ENCODE data around the gene DUSP22.
"Not testable (repeated sequence)": the region's sequence is repeated elsewhere in the genome, so short reads cannot be mapped to it uniquely, and the experiment has no call there.

DUSP22 gene, protein sequence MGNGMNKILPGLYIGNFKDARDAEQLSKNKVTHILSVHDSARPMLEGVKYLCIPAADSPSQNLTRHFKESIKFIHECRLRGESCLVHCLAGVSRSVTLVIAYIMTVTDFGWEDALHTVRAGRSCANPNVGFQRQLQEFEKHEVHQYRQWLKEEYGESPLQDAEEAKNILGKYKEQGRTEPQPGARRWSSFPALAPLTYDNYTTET

DNA sequence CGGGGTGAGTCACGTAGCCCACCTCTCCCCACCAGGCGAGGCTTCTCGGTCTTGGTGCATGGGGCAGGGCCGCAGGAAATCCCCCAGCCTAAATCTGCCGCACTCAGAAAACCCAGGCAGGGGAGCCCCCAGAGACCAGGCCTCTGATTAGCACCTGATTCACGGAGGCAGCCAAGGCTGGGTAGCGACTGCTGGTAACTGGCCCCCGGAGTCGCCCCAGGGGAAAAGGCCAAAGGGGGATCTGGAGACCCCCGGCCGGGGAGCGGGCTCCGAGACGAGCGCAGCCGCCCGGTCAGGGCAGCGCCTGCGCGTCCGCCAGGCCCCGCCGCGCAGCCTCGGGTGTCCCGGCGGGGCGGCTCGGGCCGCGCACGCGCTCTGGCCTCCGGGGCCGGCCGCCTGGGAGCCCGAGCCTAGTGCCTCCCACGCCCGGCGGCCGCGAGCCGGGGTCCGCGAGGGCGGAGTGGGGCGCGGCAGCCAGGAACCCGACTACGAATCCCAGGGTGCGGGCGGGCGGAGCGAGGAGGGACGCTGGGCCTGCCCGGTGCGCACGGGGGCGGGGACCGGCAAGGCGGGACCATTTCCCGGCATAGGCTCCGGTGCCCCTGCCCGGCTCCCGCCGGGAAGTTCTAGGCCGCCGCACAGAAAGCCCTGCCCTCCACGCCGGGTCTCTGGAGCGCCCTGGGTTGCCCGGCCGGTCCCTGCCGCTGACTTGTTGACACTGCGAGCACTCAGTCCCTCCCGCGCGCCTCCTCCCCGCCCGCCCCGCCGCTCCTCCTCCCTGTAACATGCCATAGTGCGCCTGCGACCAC, at the start of gene DUSP22:
DUSP22 (plus strand) TSS at position 791 of the 809 bp plus-strand sequence. CDS start 53 bp downstream, outside the sequence.
- peak; percentile 82 to 88 for DNase-seq (ENCODE audit: low read depth in 2 of 2)

DNA sequence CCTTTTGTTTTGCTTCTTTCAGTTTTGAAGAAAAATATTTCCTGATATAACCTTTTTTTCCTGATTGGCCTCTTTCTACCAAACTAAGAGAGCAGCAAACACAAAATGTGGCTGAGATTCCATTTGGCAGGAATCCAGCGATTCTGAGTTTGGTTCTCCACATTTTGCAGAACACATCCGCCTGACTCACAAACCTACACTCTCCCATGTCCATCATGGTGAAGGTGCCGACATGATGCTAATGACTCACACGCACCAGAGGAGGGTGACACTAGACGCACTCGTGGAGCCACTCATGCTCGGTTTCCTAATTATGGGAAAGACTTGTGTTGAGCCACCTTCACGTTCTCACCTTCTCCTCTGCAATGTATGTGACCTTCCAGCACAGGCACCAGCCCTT, 45.9 kb upstream of the DUSP22 start:
- DNase-seq (ENCODE audit: low read depth in 2 of 2) = no peak

DNA sequence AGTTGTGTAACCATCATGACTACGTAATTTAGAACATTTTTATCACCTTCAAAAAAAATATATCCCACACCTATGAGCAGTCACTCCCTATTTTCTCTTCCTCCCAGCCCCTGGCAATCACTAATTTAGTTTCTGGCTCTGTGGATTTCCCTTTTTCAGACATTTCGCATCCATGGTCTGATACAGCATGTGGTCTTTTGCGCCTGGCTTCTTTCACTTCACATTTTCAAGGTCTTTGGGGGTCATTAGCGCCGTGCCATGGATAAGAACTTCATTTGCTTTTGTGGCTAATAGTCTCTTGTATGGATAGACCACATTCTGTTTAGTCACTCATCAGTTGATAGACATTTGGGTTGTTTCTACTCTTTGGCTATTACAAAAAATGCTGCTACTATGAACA, 44.9 kb upstream of the DUSP22 start:
- no peak for DNase-seq (ENCODE audit: low read depth in 2 of 2)

DNA sequence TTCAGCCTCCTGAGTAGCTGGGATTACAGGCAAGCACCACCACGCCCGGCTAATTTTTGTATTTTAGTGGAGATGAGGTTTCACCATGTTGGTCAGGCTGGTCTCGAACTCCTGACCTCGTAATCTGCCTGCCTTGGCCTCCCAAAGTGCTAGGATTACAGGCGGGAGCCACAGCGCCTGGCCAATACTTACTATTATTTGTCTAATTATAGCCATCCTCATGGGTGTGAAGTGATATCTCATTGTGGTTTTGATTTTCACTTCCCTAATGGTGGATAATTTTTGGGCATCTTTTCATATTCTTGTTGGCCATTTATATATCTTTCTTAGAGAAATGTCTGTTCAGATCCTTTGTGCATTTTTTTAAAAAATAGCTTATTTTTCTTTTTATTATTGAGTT, 44.2 kb upstream of the DUSP22 start:
- not testable (repeated sequence) for DNase-seq (ENCODE audit: low read depth in 2 of 2)

DNA sequence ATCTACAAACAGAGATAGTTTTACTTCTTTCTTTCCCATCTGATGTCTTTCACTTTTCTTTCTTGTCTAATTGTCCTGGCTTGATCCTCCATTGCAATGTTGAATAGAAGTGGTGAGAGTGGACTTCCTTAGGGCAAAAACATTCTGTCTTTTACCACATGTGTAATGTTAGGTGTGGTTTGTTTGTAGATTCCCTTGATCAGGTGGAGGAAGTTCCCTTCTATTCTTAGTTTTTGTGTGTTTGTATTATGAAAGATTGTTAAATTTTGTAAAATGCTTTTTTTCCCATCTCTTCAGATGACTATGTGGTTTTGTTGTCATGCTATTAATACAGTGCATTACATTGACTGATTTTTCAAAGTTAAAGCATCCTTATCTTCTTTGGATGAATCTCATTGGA, 41.6 kb upstream of the DUSP22 start:
- no peak for DNase-seq (ENCODE audit: low read depth in 2 of 2)

DNA sequence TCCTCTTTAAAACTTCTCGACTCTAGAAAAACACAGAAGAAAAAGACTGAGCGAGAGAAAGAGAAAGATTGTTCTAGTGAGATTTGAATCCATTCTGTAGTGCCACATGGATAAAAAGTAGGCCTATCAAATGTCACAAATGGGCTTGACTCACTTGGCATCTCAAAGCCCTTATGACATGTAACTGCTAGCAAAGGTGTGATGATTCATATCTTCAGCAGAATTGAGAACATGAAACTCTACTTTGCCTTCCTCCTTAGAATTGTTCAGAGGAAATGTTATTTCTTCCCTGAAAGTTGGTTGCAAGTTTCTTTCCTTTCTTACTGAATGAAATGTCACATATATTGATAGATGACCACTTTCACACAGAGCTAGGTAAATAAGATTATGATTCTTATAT, 40.4 kb upstream of the DUSP22 start:
- no peak for DNase-seq (ENCODE audit: low read depth in 2 of 2)

DNA sequence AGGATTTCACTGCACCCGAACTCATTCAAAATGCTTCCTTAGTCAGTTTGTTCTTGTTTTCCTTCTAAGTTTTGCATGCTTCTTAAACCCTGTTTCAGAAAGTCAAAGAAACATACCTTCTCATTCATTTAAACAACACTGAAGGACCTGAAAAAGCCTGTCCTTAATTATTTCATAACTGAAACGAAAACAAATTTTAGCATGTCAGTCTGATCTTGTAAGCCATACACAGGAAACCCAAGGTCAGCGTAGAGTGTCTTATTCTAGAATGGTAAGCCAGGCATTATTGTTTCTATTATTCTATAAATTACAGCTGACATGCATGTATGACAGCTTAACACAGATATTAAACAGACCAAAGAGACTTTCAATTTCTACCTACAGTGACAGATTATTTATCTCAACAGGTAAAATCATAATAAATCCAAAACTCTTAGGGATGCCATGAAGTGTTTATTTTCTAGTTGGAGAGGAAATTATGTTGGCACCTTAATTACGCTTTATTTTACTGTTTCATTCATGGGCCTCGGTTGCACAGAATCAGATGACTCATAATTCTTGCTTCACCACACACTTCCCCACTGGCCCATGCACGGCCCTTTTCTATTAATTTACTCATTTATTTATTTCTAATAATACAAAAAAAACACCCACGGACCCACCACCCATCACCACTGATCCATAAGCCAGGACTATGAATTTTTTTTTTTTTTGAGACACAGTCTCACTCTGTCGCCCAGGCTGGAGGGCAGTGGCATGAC, 39.3 kb upstream of the DUSP22 start:
- no peak for DNase-seq (ENCODE audit: low read depth in 2 of 2)

DNA sequence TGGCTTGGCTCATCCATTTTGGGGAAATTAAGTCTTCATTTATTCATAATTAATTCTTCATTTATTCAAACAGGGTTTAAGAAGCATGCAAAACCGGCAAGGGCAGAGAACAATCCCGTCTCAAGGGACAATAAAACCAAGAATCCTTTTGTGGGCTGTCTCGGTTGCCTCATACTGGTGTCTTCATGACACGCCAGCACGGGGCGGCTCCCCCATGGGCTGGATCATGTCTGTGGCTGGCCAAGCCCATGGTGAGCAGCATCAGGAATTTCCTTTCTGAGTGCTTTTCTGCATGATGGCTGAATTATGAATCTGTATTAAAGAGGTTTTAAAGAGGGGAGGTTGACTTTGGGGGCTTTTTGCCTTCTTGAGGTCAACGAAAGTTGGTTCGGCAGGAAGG, 38.3 kb upstream of the DUSP22 start:
- no peak for DNase-seq (ENCODE audit: low read depth in 2 of 2)

DNA sequence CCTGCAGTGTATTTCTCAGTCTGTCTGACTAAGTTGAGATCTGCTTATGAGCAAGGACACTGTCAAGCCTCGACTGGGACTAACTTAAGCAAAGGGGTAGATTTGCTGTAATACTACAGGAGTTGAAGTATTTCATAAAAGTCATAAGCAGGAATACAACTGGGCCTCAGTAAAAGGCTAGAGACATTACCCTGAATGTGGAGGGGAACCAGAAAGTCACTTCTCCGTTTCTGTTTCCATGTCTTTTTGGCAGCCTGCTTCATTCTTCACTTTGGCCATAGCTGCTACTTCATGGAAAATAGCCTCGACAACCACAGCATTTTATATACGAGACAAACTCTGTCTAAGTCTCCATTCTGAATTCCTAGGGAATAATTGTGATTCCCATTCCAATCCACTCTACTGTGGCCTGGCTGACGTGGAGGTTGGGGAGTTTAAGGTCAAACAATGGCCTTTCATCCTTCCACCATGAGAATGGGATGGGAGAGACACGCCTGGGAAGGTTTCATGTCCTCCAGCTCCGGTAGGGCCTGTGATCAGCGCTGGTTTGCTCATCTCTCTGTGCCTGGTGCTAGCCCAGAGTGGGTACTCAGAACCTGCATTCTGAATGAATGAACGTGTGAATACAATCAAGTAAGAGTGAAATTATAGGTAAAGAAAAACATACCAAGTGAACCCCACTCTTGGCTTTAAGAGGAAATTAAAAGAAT, 37.1 kb upstream of the DUSP22 start:
- DNase-seq (ENCODE audit: low read depth in 2 of 2) = no peak

DNA sequence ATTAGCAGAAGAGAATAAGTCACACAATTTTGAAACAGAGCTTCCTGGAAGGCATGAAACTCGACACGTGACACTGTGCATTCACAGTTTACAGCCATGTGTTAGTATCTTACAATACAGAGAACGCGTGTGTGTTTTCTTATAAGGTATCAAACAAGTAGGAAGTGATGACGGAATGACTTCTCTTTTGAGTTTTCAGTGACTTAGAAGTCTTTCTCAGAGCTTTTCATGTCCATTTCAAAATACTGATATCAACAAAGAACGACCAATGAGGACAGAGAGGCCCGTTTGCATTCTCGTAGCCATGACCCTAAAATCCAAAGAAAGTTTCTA, 36.6 kb upstream of the DUSP22 start:
- DNase-seq (ENCODE audit: low read depth in 2 of 2) = no peak

DNA sequence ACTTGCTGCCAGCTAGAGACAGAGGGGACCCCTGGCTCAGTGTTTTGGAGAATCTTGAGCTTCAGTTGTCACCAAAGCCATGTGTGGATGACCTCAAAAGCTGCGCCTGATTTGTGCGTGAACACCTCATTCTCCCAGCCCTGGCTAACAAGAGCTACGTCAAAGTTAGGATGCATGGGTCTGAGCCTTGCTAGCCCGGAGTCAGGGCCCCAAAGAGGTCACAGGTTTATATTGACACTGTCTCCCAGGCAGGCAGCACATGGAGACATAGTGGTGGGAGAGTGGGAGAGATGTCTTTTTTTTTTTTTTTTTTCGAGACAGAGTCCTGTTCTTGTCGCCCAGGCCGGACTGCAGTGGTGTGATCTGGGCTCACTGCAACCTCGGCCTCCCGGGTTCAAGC, 36.1 kb upstream of the DUSP22 start:
- DNase-seq (ENCODE audit: low read depth in 2 of 2) = no peak

DNA sequence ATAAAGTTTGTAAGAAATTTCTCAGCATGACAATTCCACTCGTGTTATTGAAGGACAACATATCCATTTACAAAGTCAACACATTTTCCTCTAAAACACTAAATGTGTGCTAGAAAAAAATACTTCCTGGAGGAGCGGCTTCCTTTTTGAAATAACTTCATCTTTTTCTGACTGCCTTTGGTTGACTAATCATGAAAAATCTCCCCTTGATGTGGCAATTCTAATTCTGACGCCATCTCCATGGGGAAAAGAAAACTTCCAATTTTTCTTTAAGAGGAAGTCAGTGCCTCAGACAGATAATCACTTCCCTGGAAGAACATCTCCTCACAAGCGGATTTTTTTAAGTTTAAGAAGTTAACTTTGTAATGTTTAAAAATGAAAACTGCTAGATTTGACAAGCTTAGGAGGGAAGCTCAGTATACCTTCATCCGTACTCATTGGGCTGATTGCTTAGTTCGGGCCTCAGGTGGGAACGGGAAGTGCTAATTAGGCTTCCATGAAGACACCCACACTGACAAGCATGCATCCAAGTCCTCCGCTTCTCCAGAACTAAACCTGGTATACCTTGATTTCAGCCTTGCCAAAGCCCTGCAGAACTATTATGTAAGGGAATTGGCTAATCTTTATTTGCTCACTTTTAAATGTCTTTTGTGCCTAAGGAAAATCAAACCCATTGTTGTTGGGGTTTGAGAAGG, 35.1 kb upstream of the DUSP22 start:
- DNase-seq (ENCODE audit: low read depth in 2 of 2) = no peak

DNA sequence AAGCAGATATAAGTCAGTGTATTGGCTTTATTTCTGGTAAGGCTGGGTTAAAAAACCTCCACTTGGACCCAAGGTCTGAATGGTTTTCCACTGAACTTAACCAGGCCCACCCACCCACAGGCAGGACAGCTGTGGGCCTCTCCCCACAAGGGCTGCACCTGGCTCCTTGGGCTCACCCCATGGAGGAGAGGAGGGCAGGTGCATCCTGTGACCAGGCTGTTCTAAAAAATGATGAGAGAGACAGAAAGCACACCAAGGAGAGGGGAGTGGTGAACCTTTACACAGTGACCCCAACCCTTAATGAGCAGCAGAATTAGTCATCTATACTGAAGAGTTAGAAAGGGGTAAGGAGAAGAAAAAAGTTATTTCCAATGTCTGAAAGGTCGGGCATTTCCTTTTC, 34.5 kb upstream of the DUSP22 start:
- no peak for DNase-seq (ENCODE audit: low read depth in 2 of 2)

DNA sequence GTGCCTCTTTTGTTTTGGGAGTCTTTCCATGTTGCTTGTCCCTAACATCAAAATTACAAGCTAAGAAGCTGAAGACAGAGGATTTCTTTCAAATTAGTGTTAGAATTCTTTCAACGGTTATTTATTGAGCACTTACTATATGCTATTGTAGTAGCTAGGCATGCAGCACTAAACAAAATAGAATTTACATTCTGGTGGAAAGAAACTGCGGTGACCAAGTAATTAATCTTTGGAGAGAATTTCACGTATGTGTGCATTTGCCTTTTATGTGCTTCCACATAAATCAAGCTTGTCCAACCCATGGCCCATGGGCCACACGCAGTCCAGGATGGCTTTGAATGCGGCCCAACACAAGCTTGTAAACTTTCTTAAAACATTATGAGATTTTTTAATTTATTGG, 33.0 kb upstream of the DUSP22 start:
- no peak for DNase-seq (ENCODE audit: low read depth in 2 of 2)

DNA sequence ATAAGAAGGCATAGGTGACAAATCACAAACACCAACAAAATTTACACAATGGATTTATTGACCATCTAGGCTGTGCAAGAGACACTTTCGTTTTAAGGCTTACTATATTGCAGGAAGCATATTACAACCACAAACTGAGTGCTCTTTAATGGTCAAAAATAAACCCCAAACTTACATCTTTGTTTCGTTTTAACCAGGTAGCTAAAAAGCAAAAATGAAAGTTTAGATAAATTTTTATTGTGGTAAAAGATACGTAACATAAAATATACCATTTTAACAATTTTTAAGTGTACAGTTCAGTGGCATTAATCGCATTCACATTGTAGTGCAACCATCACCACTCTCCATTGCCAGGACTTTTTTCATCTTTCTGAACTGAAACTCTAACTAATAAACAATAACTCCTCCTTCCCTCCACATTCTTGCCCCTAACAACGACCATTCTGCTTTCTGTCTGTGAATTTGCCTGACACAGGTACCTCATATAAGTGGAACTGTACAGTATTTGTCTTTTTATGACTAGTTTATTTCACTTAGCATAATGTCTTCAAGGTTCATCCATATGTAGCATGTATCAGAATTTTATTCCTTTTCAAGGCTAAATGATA, 32.3 kb upstream of the DUSP22 start:
- no peak for DNase-seq (ENCODE audit: low read depth in 2 of 2)

DNA sequence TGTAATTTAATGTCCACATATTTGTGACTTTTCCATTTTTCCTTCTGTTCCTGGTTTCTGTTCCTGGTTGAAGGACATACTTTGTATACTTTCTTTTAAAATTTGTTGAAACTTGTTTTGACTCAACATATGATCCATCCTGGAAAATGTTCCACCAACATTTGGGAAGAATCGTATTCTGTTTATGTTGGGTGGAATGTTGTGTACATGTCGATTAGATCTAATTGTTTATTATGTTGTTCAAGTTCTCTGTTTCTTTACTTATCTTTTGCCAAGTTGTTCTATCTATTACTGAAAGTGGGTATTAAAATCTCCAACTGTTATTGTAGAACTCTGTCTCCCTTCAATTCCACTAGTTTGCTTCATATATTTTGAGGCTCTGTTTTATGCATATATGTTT, 27.7 kb upstream of the DUSP22 start:
- DNase-seq (ENCODE audit: low read depth in 2 of 2) = no peak

DNA sequence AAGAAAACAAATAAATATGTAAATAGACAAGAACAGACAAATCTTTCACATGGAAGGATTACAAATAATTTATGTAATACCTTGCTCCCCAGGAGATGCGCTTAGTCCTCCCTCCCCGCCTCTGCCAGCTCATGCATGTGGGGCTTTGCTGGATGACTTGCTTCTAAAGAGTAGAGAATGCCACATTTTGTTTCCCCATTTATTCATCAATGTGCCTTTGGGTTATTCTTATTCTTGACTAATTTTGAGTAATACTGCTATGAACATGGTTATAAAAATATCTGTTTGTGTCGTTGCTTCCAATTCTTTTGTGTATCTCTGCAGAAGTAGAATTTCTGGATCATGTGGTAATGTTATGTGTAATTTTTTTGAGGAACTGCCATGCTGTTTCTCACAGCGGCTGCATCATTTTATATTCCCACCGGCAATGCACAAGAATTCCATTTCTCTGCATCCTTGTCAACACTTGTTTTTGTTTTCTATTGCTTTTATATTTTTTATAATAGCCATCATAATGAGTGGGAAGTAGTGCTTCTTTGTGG, 23.8 kb upstream of the DUSP22 start:
- DNase-seq (ENCODE audit: low read depth in 2 of 2) = no peak

DNA sequence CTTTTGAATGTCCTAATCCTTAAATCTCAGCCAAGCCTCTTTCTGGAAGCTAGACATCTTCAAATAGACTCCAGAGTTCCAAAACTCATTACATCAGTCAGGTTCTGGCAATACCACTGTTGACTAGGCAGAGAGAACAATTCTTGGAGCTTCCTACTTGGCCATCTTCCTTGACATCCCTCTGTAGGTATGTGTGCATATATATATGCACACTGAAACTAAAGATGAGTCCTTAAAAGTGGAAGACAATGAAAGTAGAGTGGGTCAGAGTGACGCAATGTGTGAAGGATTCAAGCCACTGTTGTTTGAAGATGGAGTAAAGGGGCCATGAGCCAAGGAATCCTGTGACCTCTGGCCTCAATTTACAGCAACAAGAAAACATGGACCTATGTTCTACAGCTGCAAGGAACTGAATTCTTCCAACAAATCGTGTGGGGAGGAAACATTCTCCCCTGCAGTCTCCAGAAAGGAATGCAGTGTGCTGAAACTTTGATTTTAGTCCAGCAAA, 18.7 kb upstream of the DUSP22 start:
- no peak for DNase-seq (ENCODE audit: low read depth in 2 of 2)

DNA sequence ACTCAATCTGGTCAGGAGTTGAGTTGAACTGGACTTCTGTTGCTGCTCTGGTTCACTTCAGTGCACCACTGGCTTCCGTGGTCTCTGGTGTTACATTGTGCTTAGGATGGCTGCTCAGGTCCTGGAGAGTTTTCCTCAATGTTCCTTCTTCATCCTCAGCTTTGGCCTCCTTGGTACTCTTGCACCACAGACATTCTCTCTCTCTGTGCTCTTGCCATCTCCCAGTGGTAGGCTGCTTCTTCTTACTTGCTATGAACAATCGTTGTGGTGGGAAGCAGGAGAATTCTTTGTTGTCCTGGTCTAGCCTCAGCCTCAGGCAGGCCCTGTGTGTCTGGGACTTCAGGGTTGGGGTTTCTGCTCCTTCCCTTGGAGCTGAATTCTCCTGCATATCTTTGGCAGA, 14.5 kb upstream of the DUSP22 start:
- DNase-seq (ENCODE audit: low read depth in 2 of 2) = no peak

DNA sequence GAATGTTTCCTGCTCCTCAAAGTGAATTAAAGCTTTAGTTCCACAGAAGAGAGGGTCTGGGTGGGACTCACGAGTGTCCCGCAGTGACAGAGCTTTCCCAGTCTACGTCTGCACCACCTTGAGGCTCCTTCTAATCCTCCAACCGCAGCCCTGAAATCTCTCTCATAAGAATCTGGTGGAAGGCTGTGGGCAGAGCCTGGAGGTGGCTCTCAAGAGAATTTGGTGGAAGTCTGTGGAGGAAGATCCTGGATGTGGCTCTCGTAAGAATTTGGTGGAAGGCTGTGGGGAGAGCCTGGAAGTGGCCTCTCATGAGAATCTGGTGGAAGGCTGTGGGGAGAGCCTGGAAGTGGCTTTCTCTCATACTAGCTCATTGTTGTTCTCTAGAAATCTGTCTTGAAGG, 13.8 kb upstream of the DUSP22 start:
- no peak for DNase-seq (ENCODE audit: low read depth in 2 of 2)

Measured in stimulated activated CD8-positive, alpha-beta memory T cell treated with anti-CD3 and anti-CD28 coated beads, Interleukin-15, amount 100 ng/mL, for 48 hours (primary cell).